HG02678 (cell line): ENCODE results near the gene TBC1D2.
"Not testable (repeated sequence)": the region's sequence is repeated elsewhere in the genome, so short reads cannot be mapped to it uniquely, and the experiment has no call there.

Experiments
- ATAC-seq: cut with Tn5 transposase; IDR thresholded peaks from one replicate; pipeline ENCODE4 v1.9.1; 2021; ENCODE audit warnings: mild to moderate bottlenecking, moderate library complexity; ENCODE audit not compliant: unreplicated experiment

Gene TBC1D2

DNA sequence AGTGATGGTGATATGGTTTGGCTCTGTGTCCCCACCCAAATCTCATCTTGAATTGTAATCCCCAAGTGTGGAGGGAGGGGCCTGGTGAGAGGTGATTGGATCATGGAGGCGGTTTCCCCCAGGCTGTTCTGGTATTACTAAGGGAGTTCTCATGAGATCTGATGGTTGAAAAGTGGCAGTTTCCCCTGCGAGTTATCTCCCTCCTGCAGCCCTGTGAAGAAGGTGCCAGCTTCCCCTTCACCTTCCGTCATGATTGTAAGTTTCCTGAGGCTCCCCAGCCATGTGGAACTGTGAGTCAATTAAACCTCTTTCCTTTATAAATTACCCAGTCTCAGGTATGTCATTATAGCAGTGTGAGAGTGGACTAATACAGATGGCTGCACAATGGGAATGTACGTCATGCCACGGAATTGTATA lies 80.9 kb downstream of the TBC1D2 start:
- ATAC-seq, result not testable (repeated sequence)

DNA sequence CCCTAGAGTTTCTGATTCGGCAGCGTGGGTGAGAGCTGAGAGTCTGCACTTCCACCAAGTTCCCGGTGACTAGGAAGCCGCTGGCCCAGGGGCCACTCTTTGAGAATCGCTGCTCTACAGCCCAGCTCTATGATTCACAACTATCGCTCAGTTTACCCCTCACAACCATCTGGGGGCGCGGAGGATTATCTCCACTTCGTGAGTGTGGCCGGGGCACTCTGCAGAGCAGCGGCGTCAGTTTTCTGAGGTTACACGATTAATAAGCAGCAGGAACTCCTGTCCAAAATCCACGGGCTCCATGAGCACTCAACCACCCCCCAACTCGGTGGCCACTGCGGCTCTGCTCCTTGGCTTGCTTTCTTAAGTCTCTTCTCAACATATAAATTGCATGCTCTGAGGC lies 82.3 kb downstream of the TBC1D2 start:
- no peak for ATAC-seq

DNA sequence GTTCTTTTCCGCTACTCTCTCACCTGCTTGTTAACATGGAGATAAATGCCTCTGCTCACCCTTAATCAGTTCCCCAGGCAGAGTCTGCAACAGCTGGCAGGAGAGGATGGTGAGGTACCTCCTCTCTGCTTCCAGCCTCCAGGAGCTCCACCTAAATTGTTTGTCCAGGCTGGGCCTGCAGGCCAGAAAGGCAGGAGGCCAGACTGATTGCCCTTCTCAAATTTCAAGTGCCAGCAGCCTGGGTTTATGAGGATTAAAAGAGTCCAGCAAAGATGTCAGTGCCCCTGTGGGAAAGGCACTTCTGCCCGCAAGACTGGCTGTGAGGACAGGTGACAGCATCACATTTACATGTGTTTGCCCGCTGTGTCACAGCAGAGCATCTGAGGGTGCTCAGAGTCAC lies 82.8 kb downstream of the TBC1D2 start:
- no peak for ATAC-seq

DNA sequence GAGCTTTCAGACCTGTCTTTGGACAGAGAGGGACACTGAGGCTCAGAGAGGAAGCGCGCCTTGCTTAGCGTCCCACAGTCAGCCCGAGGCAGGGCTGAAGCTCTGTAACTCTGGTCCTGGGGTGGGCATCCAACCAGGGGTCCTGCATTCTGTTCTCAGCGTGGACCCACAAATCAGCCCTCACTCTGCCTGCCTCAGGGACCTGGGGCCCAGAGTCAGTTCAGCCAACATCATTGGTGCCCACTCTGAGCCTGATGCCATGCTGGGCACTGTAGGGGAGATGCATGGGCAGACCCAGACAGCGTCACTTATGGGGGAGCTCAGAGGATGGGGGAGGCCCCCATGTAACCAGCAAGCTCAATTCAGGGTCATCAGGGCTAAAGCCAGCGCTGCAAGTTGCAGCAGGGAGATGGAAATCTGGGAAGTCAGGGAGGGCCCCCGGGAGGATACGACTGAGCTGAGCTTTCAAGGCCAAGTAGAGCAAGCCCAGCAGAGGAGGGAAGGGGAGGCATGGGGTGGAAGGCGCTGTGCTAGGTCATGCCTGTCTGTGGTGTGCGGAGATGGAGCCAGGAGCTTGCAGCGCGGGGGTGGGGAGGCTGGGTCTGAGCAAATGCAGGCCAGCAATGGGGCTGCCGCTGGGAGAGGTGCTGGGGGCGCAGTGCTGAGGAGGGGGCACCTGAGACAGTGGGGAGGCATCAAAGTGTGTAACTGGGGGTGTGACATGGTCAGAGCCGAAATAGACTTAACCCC lies 84.1 kb downstream of the TBC1D2 start:
- no peak for ATAC-seq

DNA sequence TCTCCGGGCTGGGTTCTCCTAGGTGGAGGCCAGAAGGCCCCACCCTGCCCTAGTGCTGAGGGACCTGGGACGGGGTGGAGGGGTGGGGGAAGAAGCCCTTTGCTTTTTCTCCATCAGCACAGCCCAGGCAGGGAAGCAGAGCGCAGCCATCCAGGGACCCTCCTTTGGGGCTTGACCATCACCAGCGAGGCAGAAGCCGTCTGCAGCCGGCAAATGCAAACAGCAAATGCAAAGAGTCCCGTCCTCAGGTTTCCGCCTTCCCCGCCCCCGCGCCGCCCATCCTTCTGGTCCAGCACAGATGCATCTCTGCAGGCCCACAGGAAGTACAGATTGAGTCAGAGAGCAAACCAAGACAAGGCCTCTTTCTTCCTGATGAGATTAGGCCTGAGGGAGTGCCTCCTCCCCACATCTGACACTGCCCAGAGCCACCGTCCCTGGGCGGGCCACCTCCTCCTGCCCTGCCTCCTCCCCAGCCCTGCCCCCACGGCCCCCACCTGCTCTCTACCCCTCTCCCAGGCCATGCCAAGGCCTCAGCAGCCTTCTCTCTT lies 86.4 kb downstream of the TBC1D2 start:
- peak; percentile 92 for ATAC-seq

DNA sequence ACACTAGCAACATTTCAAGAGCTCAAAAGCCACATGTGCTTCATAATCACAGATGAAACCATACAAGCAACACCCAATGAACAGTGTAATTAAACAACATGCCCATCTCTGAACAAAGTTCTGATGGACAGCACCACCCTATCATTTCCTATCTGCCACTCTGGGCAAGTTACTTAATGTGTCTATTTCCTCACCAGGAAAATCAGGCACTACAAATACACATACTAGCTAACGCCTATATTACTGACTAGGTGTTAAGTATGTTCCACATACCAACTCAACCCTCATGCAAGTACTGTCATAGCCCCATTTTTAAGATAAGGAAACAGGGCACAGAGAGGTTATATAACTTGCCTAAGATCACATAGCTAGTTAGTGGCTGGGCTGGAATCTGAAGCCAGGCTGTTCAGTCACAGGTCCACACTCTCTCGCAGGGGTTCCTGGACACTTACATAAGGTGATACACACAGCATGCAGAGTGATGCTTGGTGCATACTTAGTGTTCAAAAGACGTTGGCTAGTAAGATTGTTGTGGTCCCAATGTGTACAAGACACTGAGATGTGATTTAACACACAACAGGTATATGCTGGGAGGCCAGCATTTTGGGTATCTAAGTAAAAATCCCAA lies 87.2 kb downstream of the TBC1D2 start:
- no peak for ATAC-seq

DNA sequence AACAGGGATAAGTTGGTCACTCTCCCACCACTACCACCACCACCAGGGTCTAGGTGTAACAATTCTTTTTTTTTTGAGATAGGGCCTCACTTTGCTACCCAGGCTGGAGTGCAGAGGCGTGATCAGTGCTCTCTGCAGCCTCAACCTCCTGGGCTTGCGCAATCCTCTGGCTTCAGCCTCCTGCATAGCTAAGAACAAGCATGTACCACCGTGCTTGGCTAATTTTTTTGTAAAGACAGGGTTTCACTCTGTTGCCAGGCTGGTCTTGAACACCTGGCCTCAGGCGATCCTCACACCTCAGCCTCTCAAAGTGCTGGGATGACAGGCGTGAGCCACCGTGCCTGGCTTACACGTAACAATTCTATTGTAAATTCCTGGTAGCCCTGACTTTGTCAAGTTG lies 90.5 kb downstream of the TBC1D2 start:
- no peak for ATAC-seq

DNA sequence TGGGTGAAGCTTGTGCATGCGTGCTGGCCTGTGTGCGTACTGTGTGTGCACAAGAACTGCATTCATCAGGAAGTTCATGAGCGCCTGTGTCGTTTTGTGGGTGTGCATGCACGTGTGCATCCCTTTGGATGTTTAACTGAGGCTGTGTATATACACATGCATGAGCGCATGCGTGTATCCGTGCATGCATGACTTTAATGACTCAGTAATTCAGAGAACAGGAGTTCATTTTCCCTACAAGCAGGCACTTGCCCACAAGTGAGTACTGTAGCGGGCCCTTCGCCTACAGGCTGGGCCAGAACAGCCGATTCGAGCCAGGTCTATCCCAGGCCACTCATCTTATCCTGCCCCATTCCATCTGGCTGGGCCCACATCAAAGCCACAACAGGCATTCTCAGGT lies 92.8 kb downstream of the TBC1D2 start:
- ATAC-seq, result no peak

DNA sequence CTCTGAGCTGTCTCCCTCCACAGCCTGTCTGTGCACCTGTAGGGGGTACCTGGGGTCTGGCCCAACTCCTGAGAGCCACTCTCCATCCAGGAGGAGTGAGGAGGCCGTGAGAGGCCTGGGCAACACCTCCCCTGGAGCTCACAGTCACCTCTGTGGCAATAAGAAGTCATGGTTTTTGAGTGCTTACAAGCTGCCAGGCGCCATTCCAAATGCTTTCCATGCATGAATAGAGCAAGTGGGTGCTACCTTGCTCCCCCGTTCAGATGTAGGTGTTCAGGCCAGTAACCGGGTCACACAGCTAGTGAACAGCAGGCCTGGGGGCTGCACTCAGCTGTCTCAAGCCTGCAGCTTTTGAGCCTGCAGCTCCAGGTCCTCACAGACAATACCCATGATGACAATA lies 93.6 kb downstream of the TBC1D2 start:
- ATAC-seq, result no peak

DNA sequence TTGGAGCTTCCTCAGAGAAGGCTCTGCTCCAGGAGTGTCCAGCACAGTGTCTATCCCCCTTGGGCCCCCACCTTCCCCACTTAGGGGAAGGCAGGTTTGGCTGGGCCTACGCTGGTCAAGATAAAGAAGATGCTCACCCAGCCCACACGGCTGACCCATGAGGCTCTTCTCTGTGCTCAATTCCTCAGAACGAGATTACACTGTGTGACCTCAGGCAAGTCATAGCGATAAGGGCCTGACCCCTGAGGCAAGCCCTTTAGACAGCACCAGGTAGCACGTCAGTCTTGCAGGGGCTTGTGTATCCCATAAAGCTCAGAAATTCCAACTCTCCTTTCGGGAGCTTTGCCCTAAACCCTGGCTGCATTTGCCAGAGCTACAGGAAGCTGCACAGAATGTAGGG lies 95.7 kb downstream of the TBC1D2 start:
- ATAC-seq, result no peak

DNA sequence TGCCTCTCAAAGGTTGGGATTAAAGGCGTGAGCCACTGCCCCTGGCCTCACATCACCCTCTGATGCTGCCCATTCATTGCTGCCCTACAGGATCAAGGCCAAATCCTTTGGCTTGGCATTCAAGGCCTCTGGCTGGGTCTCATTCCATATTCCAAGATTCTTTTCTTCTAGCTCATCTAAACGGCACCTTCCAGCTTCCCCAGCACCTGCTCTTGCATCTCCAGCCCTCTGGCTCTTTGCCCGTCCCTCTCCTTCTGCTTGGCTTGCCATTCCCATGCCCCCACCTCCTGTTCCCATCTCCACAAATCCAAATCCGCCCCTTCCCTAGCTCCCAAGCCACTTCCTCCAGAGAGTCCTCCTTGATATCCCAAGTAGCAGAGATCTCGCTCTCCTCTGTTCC lies 96.1 kb downstream of the TBC1D2 start:
- ATAC-seq, result no peak

DNA sequence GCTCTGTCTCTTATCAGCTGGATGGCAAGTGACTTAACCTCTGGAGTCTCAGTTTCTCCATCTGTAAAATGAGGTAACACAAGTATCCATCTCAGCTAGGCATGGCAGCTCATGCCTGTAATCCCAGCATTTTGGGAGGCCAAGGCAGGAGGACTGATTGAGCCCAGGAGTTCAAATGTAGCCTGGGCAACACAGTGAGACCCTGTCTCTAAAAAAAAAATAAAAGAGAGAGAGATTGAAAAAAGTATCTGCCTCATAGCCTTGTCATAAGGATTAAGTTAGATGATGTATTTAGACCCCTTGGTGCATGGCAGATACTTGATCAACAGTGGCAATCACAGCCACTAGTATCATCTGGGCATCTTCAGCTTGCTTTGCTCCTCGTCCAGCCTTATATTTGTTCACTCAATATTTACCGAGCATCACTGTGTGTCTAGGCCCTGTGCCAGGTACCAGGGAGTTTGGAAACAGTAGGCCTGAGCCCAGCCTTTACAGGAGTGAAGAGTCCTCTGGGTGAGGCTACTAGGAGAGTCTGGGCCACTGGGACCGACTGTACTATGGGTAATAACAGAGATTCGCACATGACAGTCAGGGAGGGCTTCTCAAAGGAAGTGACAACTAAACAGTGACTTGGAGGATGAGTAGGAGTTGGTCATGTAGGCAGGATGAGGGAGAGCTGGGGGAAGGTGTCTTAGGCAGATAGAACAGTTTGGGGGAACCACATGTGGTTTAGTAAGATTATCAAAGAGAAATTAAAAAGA lies 97.2 kb downstream of the TBC1D2 start:
- no peak for ATAC-seq

DNA sequence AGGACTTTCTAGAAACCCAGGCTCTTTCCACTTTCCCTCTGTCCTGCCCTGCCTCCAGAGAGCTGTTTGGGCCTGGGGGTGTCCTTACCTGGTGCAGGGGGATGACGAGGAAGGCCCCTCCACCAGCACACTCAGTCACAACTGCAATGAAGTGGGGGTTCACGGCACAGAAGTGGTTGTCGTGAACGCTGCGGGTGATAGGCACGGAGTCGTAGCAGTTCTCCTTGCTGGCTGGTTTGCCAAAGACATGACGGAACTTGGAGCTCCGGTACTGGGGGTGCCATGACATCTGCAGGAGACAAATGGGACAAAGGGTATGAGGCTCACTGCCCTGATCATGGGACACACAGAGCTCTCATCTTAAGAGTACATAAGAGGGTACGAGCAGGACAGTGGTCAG lies 98.1 kb downstream of the TBC1D2 start:
- no peak for ATAC-seq

DNA sequence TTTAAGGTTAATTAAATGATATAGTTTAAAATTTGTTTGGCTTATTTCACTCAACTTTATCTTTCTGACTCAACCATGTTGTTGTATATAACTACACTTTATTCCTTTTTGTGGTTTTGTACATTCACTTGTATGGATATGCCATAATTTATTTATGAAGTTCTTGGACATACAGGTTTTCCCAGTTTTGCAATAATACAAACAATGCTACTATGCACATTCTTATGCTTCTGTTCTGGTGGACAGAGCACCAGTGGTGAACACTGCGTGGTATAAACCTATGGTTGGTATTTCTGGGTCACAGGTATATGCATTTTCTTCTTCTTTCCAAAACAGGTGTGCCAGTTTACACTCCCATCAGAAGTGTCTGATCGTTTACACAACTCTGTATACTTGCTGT lies 100.8 kb downstream of the TBC1D2 start:
- no peak for ATAC-seq

DNA sequence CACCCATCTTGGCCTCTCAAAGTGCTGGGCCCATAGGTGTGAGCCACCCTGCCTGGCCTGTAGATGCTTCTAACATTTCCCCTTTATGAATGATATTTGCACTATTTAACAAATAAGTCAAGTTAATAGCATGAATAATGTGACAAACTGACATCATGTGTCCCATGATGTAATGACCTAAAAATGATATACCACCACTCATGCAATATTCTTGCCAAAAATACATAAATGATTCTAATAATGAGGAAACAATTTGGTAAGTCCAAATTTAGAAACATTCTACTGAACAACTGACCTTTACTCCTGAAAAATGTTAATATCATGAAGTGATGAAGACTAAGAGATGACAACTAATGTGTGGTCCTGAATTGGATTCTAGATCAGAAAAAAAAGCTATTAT lies 102.9 kb downstream of the TBC1D2 start:
- ATAC-seq, result no peak

DNA sequence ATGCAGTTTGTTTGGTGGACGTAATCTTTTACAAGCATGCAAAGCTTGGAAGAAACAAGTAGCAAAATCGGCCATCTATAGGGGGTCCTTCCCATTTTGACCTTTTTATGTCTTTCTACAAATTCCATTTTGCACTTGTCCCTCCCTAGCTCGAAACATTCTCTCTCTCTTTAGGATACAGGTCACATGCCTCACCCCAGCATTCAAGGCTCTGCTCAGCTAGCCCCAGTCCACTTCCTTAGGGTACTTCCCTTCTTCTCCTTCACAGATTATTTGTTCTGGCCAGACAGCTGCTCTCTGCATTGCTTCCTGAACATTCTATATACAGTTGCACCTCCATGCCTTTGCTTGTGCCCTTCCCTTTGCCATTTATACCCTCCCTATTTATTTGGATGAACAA lies 104.7 kb downstream of the TBC1D2 start:
- no peak for ATAC-seq

DNA sequence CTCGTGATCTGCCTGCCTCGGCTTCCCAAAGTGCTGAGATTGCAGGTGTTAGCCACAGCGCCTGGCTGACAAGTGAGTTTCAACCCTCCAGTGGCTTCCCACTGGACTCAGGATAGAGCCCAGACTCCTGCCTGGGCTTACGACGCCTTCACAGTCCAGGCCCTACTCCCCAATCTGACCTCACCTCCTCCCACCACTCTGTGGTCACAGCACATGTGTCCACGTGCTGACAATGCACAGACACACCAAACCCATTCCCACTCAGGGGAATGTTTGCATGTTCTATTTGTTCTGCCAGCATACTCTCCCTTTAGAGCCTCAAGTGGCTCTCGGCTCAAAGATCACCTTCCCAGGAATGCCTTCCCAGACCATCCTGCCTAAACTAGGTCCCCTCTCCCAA lies 105.3 kb downstream of the TBC1D2 start:
- no peak for ATAC-seq

DNA sequence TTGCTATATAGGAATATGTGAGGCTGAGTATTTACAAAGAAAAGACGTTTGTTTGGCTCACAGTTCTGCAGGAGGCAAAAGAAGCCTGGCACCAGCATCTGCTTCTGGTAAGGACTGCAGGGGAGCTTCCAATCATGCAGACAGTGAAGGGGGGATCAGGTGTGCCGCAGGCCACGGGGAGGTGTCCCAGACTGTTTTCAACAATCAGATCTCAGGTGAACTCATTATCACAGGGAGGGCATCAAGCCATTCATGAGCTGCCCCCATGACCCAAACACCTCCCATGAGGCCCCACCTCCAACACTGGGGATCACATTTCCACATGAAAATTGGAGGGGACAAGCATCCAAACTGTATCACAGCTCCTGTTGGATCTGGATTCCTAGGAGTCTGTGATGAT lies 106.0 kb downstream of the TBC1D2 start:
- ATAC-seq, result no peak
